Vagina (tissue), 2 donors: Measurements from ENCODE around the gene PRKCQ. TPM values are rescaled to one million over a fixed set of nuclear protein-coding genes. Genes with fewer than 3 reads are reported as not detected.

Experiments used
- DNase-seq, 2 donors: peaks; one replicate each; pipeline ENCODE4 v3.0.0-alpha.2; 2017; ENCODE audit errors: extremely low spot score in 2 of 2
- H3K27ac ChIP-seq: fragments of 200-600 bp; sonication (generic); one replicate; pipeline ENCODE4 v1.5.1; 2019
- H3K27me3 ChIP-seq: fragments of 200-600 bp; sonication (generic); one replicate; pipeline ENCODE4 v1.5.1; 2019
- H3K36me3 ChIP-seq, 2 donors: fragments of 200-600 bp; sonication (generic); one replicate each; pipeline ENCODE4 v1.5.1; 2017 to 2019
- H3K4me1 ChIP-seq: fragments of 200-600 bp; sonication (generic); one replicate; pipeline ENCODE4 v1.5.1; 2019
- H3K4me3 ChIP-seq, 2 donors: fragments of 200-600 bp; sonication (generic); 1 replicate in 1 of 2; 2 replicates in 1 of 2; pipeline ENCODE4 v1.5.1; 2016 to 2019
- H3K9me3 ChIP-seq: fragments of 200-600 bp; sonication (generic); one replicate; pipeline ENCODE4 v1.5.1; 2019
- POLR2A ChIP-seq, 2 donors: fragments of 450-650 bp; IDR thresholded peaks; one replicate each; pipeline ENCODE4 v1.6.1; 2017; ENCODE audit warnings: antibody characterized with exemption in 2 of 2, mild to moderate bottlenecking in 2 of 2, moderate library complexity in 2 of 2
- POLR2AphosphoS5 ChIP-seq, 2 donors: sonication (generic); formaldehyde crosslinking; IDR thresholded peaks; one replicate each; pipeline ENCODE4 v1.9.0; 2017; ENCODE audit warnings: antibody characterized with exemption in 2 of 2, mild to moderate bottlenecking in 2 of 2, low read depth in 1 of 2; ENCODE audit not compliant: insufficient read depth in 1 of 2
- intact Hi-C: fragments of 100-400 bp; cut with DNase I; formaldehyde crosslinking; loops from one replicate; pipeline ENCODE4 v1.15.1; 2023
- total RNA-seq: library from RNA; depleted of rRNA; stranded (reverse); fragments of >200 nt; gene quantifications from one replicate; pipeline ENCODE4 v1.2.3, GENCODE V29; 2016
- TF ChIP-seq, protein P1 (sequence below), 3 experiments: fragments of 450-650 bp in 2 of 3; fragments of 200-600 bp in 1 of 3; sonication (generic) in 1 of 3; IDR thresholded peaks; one replicate each; pipeline ENCODE4 v1.5.1; 2017 to 2019; ENCODE audit warnings: antibody characterized with exemption in 3 of 3, mild to moderate bottlenecking in 2 of 3, moderate library complexity in 2 of 3

PRKCQ gene
- total RNA-seq, 1 donor from 2014 or later: 3.7 TPM

DNA sequence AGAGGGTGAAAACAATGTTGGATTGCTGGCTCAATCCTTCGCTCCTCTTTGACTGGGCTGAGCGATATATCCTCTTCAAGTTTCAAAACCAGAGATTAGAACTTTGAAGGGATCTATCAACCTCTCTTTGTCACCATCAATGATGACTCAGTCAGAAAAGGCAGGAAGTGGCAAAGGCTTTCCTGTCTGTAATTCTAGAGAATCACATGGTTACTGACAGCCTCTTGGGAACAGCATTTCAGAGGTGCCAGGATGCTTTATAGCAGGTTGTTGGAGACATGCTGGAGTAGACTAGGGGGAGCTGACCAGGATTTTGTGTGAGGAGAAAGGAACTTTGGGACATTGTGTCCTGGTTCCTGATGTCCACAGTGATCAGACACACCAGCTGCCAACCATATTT is 81.3 kb downstream of the PRKCQ start:
- H3K4me3 ChIP-seq: no peak overlapping the region
- intact Hi-C loops: no loop called here
- no peak overlapping the region for H3K27ac ChIP-seq

GRCh38 chr10:6497620-6498019 is 82.5 kb downstream of the PRKCQ start:
- TF ChIP-seq POLR2AphosphoS5 (IDR thresholded peaks at IDR 0.05; ENCODE audit: insufficient read depth in 1 of 2, low read depth in 1 of 2) (no peak), POLR2A (IDR thresholded peaks at IDR 0.05) (no peak)
- TF ChIP-seq, protein P1, sequence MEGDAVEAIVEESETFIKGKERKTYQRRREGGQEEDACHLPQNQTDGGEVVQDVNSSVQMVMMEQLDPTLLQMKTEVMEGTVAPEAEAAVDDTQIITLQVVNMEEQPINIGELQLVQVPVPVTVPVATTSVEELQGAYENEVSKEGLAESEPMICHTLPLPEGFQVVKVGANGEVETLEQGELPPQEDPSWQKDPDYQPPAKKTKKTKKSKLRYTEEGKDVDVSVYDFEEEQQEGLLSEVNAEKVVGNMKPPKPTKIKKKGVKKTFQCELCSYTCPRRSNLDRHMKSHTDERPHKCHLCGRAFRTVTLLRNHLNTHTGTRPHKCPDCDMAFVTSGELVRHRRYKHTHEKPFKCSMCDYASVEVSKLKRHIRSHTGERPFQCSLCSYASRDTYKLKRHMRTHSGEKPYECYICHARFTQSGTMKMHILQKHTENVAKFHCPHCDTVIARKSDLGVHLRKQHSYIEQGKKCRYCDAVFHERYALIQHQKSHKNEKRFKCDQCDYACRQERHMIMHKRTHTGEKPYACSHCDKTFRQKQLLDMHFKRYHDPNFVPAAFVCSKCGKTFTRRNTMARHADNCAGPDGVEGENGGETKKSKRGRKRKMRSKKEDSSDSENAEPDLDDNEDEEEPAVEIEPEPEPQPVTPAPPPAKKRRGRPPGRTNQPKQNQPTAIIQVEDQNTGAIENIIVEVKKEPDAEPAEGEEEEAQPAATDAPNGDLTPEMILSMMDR (IDR thresholded peaks at IDR 0.05): no peak
- no peak overlapping the region for H3K4me3 ChIP-seq
- H3K27me3 ChIP-seq: no peaks in the 10 kb centered on the region
- H3K4me1 ChIP-seq: no peaks in the 10 kb centered on the region
- intact Hi-C loops: no loop called here
- H3K27ac ChIP-seq: no peak overlapping the region
- H3K9me3 ChIP-seq: no peaks in the 10 kb centered on the region
- DNase-seq: no peak
- H3K36me3 ChIP-seq: no peaks in the 10 kb centered on the region

More for the DNA sequence above, 81.3 kb downstream of the PRKCQ start:
- H3K9me3 ChIP-seq: no peaks in the 10 kb centered on the region
- no peaks in the 10 kb centered on the region for H3K27me3 ChIP-seq
- TF ChIP-seq POLR2A (IDR thresholded peaks at IDR 0.05): no peak
- TF ChIP-seq, protein P1 (IDR thresholded peaks at IDR 0.05): no peak
- TF ChIP-seq POLR2AphosphoS5 (IDR thresholded peaks at IDR 0.05; ENCODE audit: insufficient read depth in 1 of 2, low read depth in 1 of 2): no peak
- H3K36me3 ChIP-seq: no peaks in the 10 kb centered on the region
- no peaks in the 10 kb centered on the region for H3K4me1 ChIP-seq
- no peak for DNase-seq

DNA sequence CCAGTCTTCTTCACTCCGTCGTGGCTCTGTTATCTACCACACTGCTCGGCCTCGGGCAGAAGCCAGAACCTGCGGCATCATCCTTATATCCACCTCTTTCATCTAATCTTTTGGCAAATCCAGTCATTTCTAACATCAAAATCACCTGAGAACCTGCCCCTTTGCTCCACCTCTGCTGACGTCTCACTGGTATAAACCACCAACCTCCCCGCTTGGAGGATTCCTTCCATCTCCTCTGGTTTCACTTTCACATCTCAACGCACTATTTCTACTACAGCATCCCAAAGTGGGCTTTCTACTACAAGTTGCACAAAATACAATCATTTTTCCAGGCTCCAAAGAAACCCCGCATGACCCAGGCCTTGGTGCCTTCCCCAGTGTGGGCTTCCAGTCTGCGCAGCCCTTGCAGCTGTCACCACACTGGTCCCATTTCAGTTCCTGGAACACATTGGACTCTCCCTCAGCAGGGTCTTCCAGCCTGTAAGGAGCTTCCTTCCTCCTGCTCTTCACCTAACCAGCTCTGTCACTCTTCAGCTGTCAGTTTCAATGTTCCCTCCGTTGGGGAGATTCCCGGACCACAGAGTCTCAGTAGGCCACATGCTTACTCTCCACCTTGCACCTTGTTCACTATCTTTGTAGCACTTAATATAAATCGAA is 85.0 kb downstream of the PRKCQ start:
- intact Hi-C loops: no loop called here
- no peaks in the 10 kb centered on the region for H3K9me3 ChIP-seq
- no peaks in the 10 kb centered on the region for H3K36me3 ChIP-seq
- no peaks in the 10 kb centered on the region for H3K27me3 ChIP-seq
- H3K4me3 ChIP-seq: no peak overlapping the region
- TF ChIP-seq POLR2AphosphoS5 (IDR thresholded peaks at IDR 0.05; ENCODE audit: insufficient read depth in 1 of 2, low read depth in 1 of 2) (no peak), POLR2A (IDR thresholded peaks at IDR 0.05) (no peak)
- TF ChIP-seq, protein P1 (IDR thresholded peaks at IDR 0.05): no peak
- DNase-seq: no peak
- H3K27ac ChIP-seq: no peak overlapping the region
- no peaks in the 10 kb centered on the region for H3K4me1 ChIP-seq

GRCh38 chr10:6494442-6494819 is 85.6 kb downstream of the PRKCQ start:
- Histone ChIP-seq H3K27ac (no peak overlapping the region), H3K9me3 (no peaks in the 10 kb centered on the region), H3K4me1 (no peaks in the 10 kb centered on the region), H3K4me3 (no peak overlapping the region), H3K36me3 (no peaks in the 10 kb centered on the region), H3K27me3 (no peaks in the 10 kb centered on the region)
- intact Hi-C loops: no loop called here
- no peak for DNase-seq
- no peak for TF ChIP-seq POLR2AphosphoS5 (IDR thresholded peaks at IDR 0.05; ENCODE audit: insufficient read depth in 1 of 2, low read depth in 1 of 2)

DNA sequence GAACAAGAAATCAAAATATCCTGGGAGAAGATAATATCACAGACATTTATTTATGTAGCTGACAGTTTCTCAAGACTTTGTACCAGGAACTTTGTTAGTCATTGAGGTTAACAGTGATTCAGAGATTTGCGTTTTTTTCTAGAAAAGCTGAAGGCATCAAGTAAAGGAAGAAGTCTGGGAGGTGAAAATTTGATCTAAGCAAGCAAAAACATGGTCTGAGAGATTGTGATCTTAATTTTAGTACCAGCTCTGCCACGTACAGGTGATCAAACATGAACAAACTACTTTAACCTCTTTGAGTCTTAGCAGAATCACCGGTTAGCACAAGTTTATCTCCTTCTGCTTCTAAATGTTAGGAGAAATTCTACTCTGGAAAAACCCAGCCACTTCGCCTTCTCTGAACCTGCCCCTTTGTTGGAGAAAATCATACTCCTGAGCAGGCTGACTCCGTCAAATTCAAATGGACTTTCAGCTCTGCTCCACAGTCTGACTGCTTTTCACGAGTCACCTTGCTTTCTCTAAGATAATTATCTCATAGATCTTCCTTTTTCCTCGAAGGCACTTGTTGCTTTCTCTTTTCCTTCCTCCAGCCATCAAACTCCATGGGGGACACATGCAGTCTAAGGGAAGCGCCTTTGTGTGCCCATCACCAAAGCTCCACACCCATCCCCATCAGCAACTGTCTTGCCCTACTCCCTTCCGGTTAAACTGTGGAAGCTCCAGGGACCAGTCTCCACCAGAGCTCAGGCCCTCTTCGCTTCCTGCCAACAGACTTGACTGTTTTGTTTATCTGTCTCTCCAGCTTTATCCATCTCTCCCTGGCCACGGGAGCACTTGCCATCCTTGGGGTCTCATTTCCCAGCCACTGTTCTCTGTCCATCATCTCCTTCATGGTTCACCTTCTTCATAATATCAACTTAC is 86.3 kb downstream of the PRKCQ start:
- no peak overlapping the region for H3K27ac ChIP-seq
- TF ChIP-seq, protein P1 (IDR thresholded peaks at IDR 0.05): no peak
- TF ChIP-seq POLR2AphosphoS5 (IDR thresholded peaks at IDR 0.05; ENCODE audit: insufficient read depth in 1 of 2, low read depth in 1 of 2) (no peak), POLR2A (IDR thresholded peaks at IDR 0.05) (no peak)
- no peaks in the 10 kb centered on the region for H3K4me1 ChIP-seq
- no peaks in the 10 kb centered on the region for H3K9me3 ChIP-seq
- intact Hi-C loops: no loop called here
- H3K27me3 ChIP-seq: no peaks in the 10 kb centered on the region
- no peak for DNase-seq
- H3K4me3 ChIP-seq: no peak overlapping the region
- H3K36me3 ChIP-seq: no peaks in the 10 kb centered on the region
